ENCODE data around the gene CCDC136.

CCDC136 gene

GRCh38 chr7:128856001-128856718 is 64.4 kb downstream of the CCDC136 start:
- H3K27ac ChIP-seq (replicated peaks): no peak overlapping the region
- no peak for DNase-seq (ENCODE audit: low read depth in 1 of 2, low spot score in 1 of 2)
- peaks cover 20% of the 10 kb centered on the region for H3K27me3 ChIP-seq (ENCODE audit: insufficient read depth, poor library complexity, severe bottlenecking)
- TF ChIP-seq POLR2AphosphoS5 (IDR thresholded peaks at IDR 0.05; ENCODE audit: low read depth) (no peak), SPI1 (IDR thresholded peaks at IDR 0.05; ENCODE audit: borderline replicate concordance, low read depth) (no peak), REST (IDR thresholded peaks at IDR 0.05; ENCODE audit: insufficient replicate concordance, low read depth) (no peak), GABPA (IDR thresholded peaks at IDR 0.05; ENCODE audit: low read depth) (no peak), CTCF (IDR thresholded peaks at IDR 0.05; ENCODE audit: insufficient read depth, low read length) (no peak)
- no peak overlapping the region for H3K4me3 ChIP-seq (replicated peaks; ENCODE audit: insufficient read depth, low read length)

GRCh38 chr7:128858380-128859231 is 66.8 kb downstream of the CCDC136 start:
- Histone ChIP-seq H3K27ac (replicated peaks) (no peak overlapping the region), H3K27me3 (ENCODE audit: insufficient read depth, poor library complexity, severe bottlenecking) (peaks cover 13% of the 10 kb centered on the region), H3K4me3 (replicated peaks; ENCODE audit: insufficient read depth, low read length) (no peak overlapping the region)
- no peak for TF ChIP-seq CTCF (IDR thresholded peaks at IDR 0.05; ENCODE audit: insufficient read depth, low read length)
- no peak for TF ChIP-seq SPI1 (IDR thresholded peaks at IDR 0.05; ENCODE audit: borderline replicate concordance, low read depth)
- TF ChIP-seq GABPA (IDR thresholded peaks at IDR 0.05; ENCODE audit: low read depth): no peak
- TF ChIP-seq POLR2AphosphoS5 (IDR thresholded peaks at IDR 0.05; ENCODE audit: low read depth): no peak
- no peak for TF ChIP-seq REST (IDR thresholded peaks at IDR 0.05; ENCODE audit: insufficient replicate concordance, low read depth)
- no peak for DNase-seq (ENCODE audit: low read depth in 1 of 2, low spot score in 1 of 2)

- no peak for TF ChIP-seq REST (IDR thresholded peaks at IDR 0.05; ENCODE audit: insufficient replicate concordance, low read depth)
- no peak overlapping the region for H3K4me3 ChIP-seq (replicated peaks; ENCODE audit: insufficient read depth, low read length)
- no peak overlapping the region for H3K27ac ChIP-seq (replicated peaks)
- no peak for DNase-seq (ENCODE audit: low read depth in 1 of 2, low spot score in 1 of 2)
- H3K27me3 ChIP-seq (ENCODE audit: insufficient read depth, poor library complexity, severe bottlenecking): peaks cover 5% of the 10 kb centered on the region
Observed at GRCh38 chr7:128859232-128860157, 67.7 kb downstream of the CCDC136 start.

Data from HL-60 (cell line).